Kidney epithelial cell (primary cell): ENCODE measurements around the gene XRCC3. TPM values are rescaled to one million over a fixed set of nuclear protein-coding genes. Genes with fewer than 3 reads are reported as not detected.

Experiments
- DNase-seq: peaks from one replicate; pipeline ENCODE4 v3.0.0-alpha.2; 2010; ENCODE audit warnings: low read depth
- H3K27me3 ChIP-seq: 2 replicates; pipeline ENCODE4 v1.6.0; 2011; ENCODE audit warnings: low read length; ENCODE audit not compliant: control insufficient read depth, insufficient read depth
- H3K36me3 ChIP-seq: 2 replicates; pipeline ENCODE4 v1.5.1; 2011; ENCODE audit warnings: low read length; ENCODE audit not compliant: control insufficient read depth, insufficient read depth
- H3K4me3 ChIP-seq: 2 replicates; pipeline ENCODE4 v1.5.1; 2011; ENCODE audit warnings: low read depth, mild to moderate bottlenecking, control low read depth, low read length
- total RNA-seq: library from RNA; depleted of rRNA; stranded (reverse); fragments of >200 nt; gene quantifications from 2 replicates; pipeline ENCODE4 v1.2.3, GENCODE V29; 2015
- TF ChIP-seq, protein P1 (sequence below): IDR thresholded peaks from 2 replicates; pipeline ENCODE4 v1.5.1; 2011; ENCODE audit warnings: mild to moderate bottlenecking, moderate library complexity, low read length, control low read depth, inconsistent platforms; ENCODE audit not compliant: insufficient read depth, poor library complexity, severe bottlenecking

The XRCC3 gene
- total RNA-seq, 1 donor from 2014 or later = 10.4 TPM

DNA sequence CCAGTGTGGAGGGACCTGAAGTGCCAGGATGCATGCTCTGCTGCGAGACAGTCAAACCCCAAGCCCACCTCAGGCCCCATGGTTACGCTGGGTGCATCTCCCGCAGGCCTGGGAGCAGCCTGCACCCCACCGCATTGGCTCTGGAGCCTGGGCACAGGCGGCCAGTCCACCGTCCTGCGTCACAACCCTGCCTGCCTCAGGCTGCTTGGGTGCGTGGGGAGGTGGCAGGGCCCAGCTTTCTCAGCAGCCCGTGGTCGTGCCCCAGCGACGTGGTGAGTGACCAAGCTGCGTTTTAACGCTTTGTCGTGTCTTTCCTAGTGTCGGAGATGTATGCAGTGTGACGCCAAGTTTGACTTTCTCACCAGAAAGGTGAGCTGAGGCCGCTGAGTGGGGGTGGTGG, 11.2 kb upstream of the XRCC3 start:
- TF ChIP-seq, protein P1, sequence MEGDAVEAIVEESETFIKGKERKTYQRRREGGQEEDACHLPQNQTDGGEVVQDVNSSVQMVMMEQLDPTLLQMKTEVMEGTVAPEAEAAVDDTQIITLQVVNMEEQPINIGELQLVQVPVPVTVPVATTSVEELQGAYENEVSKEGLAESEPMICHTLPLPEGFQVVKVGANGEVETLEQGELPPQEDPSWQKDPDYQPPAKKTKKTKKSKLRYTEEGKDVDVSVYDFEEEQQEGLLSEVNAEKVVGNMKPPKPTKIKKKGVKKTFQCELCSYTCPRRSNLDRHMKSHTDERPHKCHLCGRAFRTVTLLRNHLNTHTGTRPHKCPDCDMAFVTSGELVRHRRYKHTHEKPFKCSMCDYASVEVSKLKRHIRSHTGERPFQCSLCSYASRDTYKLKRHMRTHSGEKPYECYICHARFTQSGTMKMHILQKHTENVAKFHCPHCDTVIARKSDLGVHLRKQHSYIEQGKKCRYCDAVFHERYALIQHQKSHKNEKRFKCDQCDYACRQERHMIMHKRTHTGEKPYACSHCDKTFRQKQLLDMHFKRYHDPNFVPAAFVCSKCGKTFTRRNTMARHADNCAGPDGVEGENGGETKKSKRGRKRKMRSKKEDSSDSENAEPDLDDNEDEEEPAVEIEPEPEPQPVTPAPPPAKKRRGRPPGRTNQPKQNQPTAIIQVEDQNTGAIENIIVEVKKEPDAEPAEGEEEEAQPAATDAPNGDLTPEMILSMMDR = no peak
- Histone ChIP-seq H3K4me3 (no peak overlapping the region), H3K36me3 (no peaks in the 10 kb centered on the region), H3K27me3 (no peaks in the 10 kb centered on the region)
- DNase-seq = no peak

GRCh38 chr14:103725739-103726395, 10.6 kb upstream of the XRCC3 start:
- no peak for DNase-seq
- Histone ChIP-seq H3K4me3 (no peak overlapping the region), H3K36me3 (no peaks in the 10 kb centered on the region), H3K27me3 (no peaks in the 10 kb centered on the region)
- TF ChIP-seq, protein P1 = no peak

DNA sequence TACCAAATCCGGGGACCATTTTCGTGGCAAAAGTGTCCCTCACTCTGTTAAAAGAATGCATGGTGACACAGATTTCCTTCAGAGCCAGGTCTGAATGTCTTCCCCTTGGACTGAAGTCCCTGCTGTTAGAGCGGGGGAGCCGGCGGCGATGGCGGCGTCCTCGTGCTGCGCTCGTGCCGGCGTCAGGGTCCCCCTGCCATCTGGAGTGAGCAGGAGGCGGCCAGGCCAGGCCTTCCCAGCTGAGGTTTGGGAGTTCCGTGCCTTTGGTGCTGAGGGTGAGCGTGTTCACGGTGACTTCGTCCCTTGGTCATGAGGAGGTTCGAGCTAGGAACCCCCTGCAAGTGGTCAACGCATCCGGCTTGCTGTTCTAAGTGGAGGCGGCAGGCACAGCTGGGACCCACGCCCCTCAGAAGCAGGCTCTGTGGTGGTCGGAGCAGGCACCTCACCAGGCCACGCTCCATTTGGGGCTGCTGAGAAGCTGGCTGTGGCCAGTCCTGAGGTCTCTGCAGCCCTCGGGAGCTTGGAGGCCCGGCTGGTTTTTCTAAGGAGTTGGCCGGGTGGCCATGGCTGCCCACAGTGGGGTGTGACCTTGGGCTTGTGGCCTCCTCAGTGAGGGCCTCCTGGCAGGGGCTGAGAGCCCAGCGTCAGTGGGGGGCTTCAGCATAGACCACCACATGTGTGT, 9.9 kb upstream of the XRCC3 start:
- no peak overlapping the region for H3K4me3 ChIP-seq
- H3K36me3 ChIP-seq = no peaks in the 10 kb centered on the region
- DNase-seq = no peak
- no peaks in the 10 kb centered on the region for H3K27me3 ChIP-seq
- TF ChIP-seq, protein P1 = no peak

DNA sequence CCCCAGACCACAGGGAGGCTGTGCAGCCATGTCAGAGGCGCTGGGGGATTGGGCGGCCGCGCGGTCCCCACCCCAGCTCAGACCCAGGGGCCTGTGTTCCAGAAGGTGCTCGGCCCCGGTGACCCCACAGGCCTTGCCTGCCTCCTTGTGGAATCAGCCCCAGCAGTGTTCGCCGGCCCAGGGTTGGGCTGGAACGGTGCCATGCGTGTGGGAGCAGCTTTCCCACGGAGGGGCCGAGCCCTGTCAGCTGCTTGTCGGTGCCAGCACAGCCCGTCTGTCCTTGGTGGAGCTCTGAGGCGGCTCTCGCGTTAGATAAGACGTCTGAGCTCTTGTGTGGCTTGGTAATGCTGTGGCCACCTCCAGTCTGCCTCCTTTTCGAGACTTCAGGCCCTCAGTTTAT, 8.9 kb upstream of the XRCC3 start:
- Histone ChIP-seq H3K27me3 (no peaks in the 10 kb centered on the region), H3K36me3 (no peaks in the 10 kb centered on the region), H3K4me3 (no peak overlapping the region)
- DNase-seq = no peak
- TF ChIP-seq, protein P1 = no peak

GRCh38 chr14:103723748-103724081, 8.5 kb upstream of the XRCC3 start:
- H3K27me3 ChIP-seq = no peaks in the 10 kb centered on the region

More at GRCh38 chr14:103723748-103724081, 8.5 kb upstream of the XRCC3 start:
- Histone ChIP-seq H3K4me3 (no peak overlapping the region), H3K36me3 (no peaks in the 10 kb centered on the region)
- TF ChIP-seq, protein P1 = no peak
- no peak for DNase-seq
